ENCODE measurements around the gene SPTBN1. TPM values are rescaled to one million over a fixed set of nuclear protein-coding genes. Genes with fewer than 3 reads are reported as not detected.

Gene SPTBN1
- total RNA-seq, 3 donors from 2014 or later (not counting 1 experiment from before 2014, with no cell fraction given) = 65.7 to 142 (median 68.3) TPM

- Mint-ChIP-seq H3K27ac (no peak overlapping the region), H3K27me3 (ENCODE audit: low read depth in 2 of 2) (peaks cover 6 to 8% of the 10 kb centered on the region in 2 donors), H3K4me1 (no peaks in the 10 kb centered on the region), H3K36me3 (no peaks in the 10 kb centered on the region), H3K4me3 (no peak overlapping the region), H3K9me3 (no peaks in the 10 kb centered on the region)
- intact Hi-C loops (cut with micrococcal nuclease) = no loop called here
- Histone ChIP-seq H3K27ac (ENCODE audit: low read length) (no peak overlapping the region), H3K4me3 (ENCODE audit: low read length) (no peak overlapping the region), H3K36me3 (ENCODE audit: control insufficient read depth, insufficient read depth, low read length) (no peaks in the 10 kb centered on the region), H3K4me1 (ENCODE audit: control insufficient read depth, insufficient read depth, low read length) (no peaks in the 10 kb centered on the region), H3K9me3 (ENCODE audit: control insufficient read depth, insufficient read depth, low read length) (no peaks in the 10 kb centered on the region), H3K27me3 (ENCODE audit: control insufficient read depth, insufficient read depth, low read length) (no peaks in the 10 kb centered on the region)
- no peak for ATAC-seq
- TF ChIP-seq, protein P1, sequence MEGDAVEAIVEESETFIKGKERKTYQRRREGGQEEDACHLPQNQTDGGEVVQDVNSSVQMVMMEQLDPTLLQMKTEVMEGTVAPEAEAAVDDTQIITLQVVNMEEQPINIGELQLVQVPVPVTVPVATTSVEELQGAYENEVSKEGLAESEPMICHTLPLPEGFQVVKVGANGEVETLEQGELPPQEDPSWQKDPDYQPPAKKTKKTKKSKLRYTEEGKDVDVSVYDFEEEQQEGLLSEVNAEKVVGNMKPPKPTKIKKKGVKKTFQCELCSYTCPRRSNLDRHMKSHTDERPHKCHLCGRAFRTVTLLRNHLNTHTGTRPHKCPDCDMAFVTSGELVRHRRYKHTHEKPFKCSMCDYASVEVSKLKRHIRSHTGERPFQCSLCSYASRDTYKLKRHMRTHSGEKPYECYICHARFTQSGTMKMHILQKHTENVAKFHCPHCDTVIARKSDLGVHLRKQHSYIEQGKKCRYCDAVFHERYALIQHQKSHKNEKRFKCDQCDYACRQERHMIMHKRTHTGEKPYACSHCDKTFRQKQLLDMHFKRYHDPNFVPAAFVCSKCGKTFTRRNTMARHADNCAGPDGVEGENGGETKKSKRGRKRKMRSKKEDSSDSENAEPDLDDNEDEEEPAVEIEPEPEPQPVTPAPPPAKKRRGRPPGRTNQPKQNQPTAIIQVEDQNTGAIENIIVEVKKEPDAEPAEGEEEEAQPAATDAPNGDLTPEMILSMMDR (IDR thresholded peaks at IDR 0.05) = no peak
- peak in 1 of 2 donors; percentile 15 for DNase-seq
- 91% methylated on average over 7 of the region's 8 CpGs for WGBS (ENCODE audit: insufficient coverage)
These were observed 41.9 kb downstream of the SPTBN1 start for GRCh38 chr2:54497763-54498680.

- H3K9me3 ChIP-seq (ENCODE audit: control insufficient read depth, insufficient read depth, low read length) = no peaks in the 10 kb centered on the region
- H3K27ac ChIP-seq (ENCODE audit: low read length) = no peak overlapping the region
- intact Hi-C loops (cut with micrococcal nuclease) = no loop called here
- no peak overlapping the region for H3K4me3 ChIP-seq (ENCODE audit: low read length)
- WGBS (ENCODE audit: insufficient coverage) = 92% methylated on average over 2 of the region's 2 CpGs
- Mint-ChIP-seq H3K27ac (no peak overlapping the region), H3K9me3 (no peaks in the 10 kb centered on the region), H3K27me3 (ENCODE audit: low read depth in 2 of 2) (peaks cover 6% of the 10 kb centered on the region in 2 donors), H3K36me3 (no peaks in the 10 kb centered on the region), H3K4me3 (no peak overlapping the region), H3K4me1 (no peaks in the 10 kb centered on the region)
- TF ChIP-seq, protein P1 (IDR thresholded peaks at IDR 0.05) = no peak
- ATAC-seq (no peak), DNase-seq (no peak)
- no peaks in the 10 kb centered on the region for H3K27me3 ChIP-seq (ENCODE audit: control insufficient read depth, insufficient read depth, low read length)
- no peaks in the 10 kb centered on the region for H3K4me1 ChIP-seq (ENCODE audit: control insufficient read depth, insufficient read depth, low read length)
- H3K36me3 ChIP-seq (ENCODE audit: control insufficient read depth, insufficient read depth, low read length) = no peaks in the 10 kb centered on the region
These were observed 43.5 kb downstream of the SPTBN1 start for GRCh38 chr2:54499661-54500060.

GRCh38 chr2:54500404-54501205 lies 44.5 kb downstream of the SPTBN1 start:
- H3K27ac ChIP-seq (ENCODE audit: low read length) = no peak overlapping the region
- no peak for ATAC-seq
- Mint-ChIP-seq H3K36me3 (no peaks in the 10 kb centered on the region), H3K27me3 (ENCODE audit: low read depth in 2 of 2) (peaks cover 2 to 6% of the 10 kb centered on the region in 2 donors), H3K4me1 (no peaks in the 10 kb centered on the region), H3K27ac (no peak overlapping the region), H3K4me3 (no peak overlapping the region), H3K9me3 (no peaks in the 10 kb centered on the region)
- intact Hi-C loops (cut with micrococcal nuclease) = no loop called here
- no peaks in the 10 kb centered on the region for H3K36me3 ChIP-seq (ENCODE audit: control insufficient read depth, insufficient read depth, low read length)
- H3K4me1 ChIP-seq (ENCODE audit: control insufficient read depth, insufficient read depth, low read length) = no peaks in the 10 kb centered on the region
- TF ChIP-seq, protein P1 (IDR thresholded peaks at IDR 0.05) = no peak
- H3K27me3 ChIP-seq (ENCODE audit: control insufficient read depth, insufficient read depth, low read length) = no peaks in the 10 kb centered on the region
- WGBS (ENCODE audit: insufficient coverage) = 88% methylated on average over 8 of the region's 8 CpGs
- no peak for DNase-seq
- no peaks in the 10 kb centered on the region for H3K9me3 ChIP-seq (ENCODE audit: control insufficient read depth, insufficient read depth, low read length)
- H3K4me3 ChIP-seq (ENCODE audit: low read length) = no peak overlapping the region

Data from natural killer cell (primary cell).